22Rv1 (cell line): ENCODE measurements around the gene KASH5.

Experiments used
- H3K27ac ChIP-seq: fragments of 450-650 bp; 2 replicates; pipeline ENCODE4 v1.5.1; 2017
- CTCF ChIP-seq: fragments of 450-650 bp; IDR thresholded peaks from 2 replicates; pipeline ENCODE4 v1.5.1; 2017; ENCODE audit warnings: mild to moderate bottlenecking
- ZFX ChIP-seq: fragments of 450-650 bp; IDR thresholded peaks from 2 replicates; pipeline ENCODE4 v1.6.1; 2017; ENCODE audit warnings: antibody characterized with exemption, borderline replicate concordance

KASH5 gene

GRCh38 chr19:49411681-49412326 lies 23.8 kb downstream of the KASH5 start:
- no peak overlapping the region for H3K27ac ChIP-seq
- TF ChIP-seq CTCF (no peak), ZFX (no peak)

GRCh38 chr19:49413348-49413747 lies 25.3 kb downstream of the KASH5 start:
- TF ChIP-seq ZFX (no peak), CTCF (no peak)
- no peak overlapping the region for H3K27ac ChIP-seq

- no peak for TF ChIP-seq ZFX
- no peak for TF ChIP-seq CTCF
- no peak overlapping the region for H3K27ac ChIP-seq
These were observed 26.2 kb downstream of the KASH5 start for GRCh38 chr19:49414256-49414655.

- TF ChIP-seq ZFX, result no peak
- no peak for TF ChIP-seq CTCF
These were observed 27.2 kb downstream of the KASH5 start for GRCh38 chr19:49415102-49415809.

GRCh38 chr19:49415810-49416200 lies 27.8 kb downstream of the KASH5 start:
- H3K27ac ChIP-seq, result no peak overlapping the region
- no peak for TF ChIP-seq ZFX
- no peak for TF ChIP-seq CTCF

More at GRCh38 chr19:49415102-49415809, 27.2 kb downstream of the KASH5 start:
- no peak overlapping the region for H3K27ac ChIP-seq

GRCh38 chr19:49417088-49417487 lies 29.0 kb downstream of the KASH5 start:
- no peak overlapping the region for H3K27ac ChIP-seq
- TF ChIP-seq ZFX (no peak), CTCF (no peak)

GRCh38 chr19:49418511-49418910 lies 30.5 kb downstream of the KASH5 start:
- no peak overlapping the region for H3K27ac ChIP-seq
- TF ChIP-seq CTCF (no peak), ZFX (no peak)
